GM12801 (cell line): Measurements from ENCODE around the gene KNSTRN.

Source experiments
- TF ChIP-seq, protein P1 (sequence below): IDR thresholded peaks from one replicate; pipeline ENCODE4 v1.5.1; 2011; ENCODE audit warnings: control low read depth; ENCODE audit not compliant: insufficient read length; ENCODE audit errors: extremely low read depth

Gene KNSTRN

GRCh38 chr15:40392986-40393948 is 10.7 kb downstream of the KNSTRN start:
- TF ChIP-seq, protein P1, sequence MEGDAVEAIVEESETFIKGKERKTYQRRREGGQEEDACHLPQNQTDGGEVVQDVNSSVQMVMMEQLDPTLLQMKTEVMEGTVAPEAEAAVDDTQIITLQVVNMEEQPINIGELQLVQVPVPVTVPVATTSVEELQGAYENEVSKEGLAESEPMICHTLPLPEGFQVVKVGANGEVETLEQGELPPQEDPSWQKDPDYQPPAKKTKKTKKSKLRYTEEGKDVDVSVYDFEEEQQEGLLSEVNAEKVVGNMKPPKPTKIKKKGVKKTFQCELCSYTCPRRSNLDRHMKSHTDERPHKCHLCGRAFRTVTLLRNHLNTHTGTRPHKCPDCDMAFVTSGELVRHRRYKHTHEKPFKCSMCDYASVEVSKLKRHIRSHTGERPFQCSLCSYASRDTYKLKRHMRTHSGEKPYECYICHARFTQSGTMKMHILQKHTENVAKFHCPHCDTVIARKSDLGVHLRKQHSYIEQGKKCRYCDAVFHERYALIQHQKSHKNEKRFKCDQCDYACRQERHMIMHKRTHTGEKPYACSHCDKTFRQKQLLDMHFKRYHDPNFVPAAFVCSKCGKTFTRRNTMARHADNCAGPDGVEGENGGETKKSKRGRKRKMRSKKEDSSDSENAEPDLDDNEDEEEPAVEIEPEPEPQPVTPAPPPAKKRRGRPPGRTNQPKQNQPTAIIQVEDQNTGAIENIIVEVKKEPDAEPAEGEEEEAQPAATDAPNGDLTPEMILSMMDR: no peak

DNA sequence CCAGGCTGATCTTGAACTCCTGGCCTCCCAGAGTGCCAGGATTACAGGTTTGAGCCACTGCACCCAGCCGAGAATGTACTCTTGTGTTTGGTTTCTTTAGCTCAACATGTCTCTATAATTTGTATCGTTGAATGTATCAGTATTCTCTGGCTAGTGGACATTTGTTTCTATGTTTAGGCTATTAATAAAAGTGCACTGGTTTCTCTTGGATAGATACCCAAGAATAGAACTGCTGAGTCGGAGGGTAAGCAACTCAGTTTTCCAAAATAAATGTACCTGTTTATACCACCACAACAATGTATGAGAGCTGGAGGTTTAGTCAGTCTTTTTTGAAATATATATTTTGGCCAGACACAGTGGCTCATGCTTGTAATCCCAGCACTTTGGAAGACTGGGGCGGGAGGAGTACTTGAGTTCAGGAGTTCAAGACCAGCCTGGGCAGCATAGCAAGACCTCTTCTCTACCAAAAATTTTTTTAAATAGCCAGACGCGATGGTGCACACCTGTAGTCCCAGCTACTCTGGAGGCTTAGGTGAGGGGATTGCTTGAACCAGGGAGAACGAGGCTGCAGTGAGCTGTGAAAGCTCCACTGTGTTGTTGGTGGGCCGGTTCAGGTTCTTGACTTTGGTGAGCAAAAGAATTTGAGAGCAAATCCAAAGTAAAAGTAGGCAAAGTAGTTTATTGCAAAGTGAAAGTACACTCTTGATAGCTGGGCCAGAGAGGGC is 15.3 kb downstream of the KNSTRN start:
- TF ChIP-seq, protein P1: no peak

DNA sequence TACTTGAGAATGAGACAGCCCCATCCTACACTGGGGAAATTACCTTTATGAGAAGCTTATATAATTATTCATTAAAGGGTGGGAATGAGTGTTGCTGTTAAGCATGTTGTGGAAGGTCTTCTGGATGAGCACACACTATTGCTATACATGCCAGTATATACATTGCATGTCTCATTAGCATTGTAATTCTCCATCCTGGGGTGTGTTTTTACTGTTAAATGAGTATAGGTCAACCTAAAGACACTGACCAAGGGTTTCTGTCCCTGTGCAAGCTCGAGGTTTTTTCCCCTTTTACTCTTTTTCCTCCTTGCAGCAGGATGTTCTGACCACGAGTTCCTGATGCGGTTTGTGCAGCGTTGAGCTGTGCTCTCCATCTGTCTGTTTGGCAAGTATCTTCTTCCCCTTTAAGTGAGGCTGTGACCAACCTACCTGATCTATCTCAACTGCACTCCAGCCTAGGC is 15.9 kb downstream of the KNSTRN start:
- TF ChIP-seq, protein P1: no peak

- TF ChIP-seq, protein P1: no peak
Observed at GRCh38 chr15:40399370-40399769, 16.8 kb downstream of the KNSTRN start.

DNA sequence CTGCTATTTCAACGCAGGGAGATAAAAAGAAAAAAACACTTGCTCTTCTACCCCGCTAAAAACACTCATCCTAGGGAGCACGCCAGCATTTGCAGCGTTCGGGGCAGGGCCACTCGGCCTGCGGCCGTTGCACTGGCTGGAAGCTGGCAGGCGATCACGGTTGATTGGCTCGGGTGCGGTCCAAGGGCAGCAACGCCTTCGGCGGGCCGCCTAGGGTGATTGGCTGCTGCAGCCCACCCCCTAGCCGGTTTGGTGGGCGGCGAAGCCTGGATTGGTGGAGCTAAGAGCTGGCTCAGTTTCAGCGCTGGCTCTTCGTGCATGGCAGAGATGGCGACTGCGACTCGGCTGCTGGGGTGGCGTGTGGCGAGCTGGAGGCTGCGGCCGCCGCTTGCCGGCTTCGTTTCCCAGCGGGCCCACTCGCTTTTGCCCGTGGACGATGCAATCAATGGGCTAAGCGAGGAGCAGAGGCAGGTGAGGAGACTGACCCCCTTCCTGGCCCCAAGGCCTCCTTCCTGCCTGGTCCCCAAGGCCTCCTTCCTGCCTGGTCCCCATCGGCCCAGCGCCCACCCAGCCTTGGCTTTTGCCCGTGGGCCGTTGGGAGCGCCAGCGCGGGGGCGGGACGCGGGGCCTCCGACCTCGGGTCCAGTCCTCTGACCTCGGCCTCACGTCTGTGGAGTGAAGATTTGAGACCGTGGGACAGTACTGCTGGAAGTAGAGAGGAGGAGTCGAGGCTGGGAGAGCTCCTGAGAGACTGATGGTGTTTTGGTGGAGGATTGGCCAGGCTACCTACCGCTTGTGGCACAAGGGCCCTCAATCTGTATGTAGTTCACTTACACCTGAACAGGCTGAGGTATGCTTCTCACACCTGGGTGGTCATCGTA is 23.2 kb downstream of the KNSTRN start, which contains the start of gene IVD:
TSS of gene IVD (plus strand) at position 295 of the 881 bp plus-strand sequence. CDS start at position 328, 33 bp downstream.
- TF ChIP-seq, protein P1: no peak

GRCh38 chr15:40407330-40407990 is 24.9 kb downstream of the KNSTRN start:
- TF ChIP-seq, protein P1: no peak
